Neural cell (in vitro differentiated cells): ENCODE data around the gene RABIF.

ENCODE experiments used
- CTCF ChIP-seq: fragments of 450-650 bp; IDR thresholded peaks from 2 replicates; pipeline ENCODE4 v1.5.1; 2014; ENCODE audit warnings: antibody characterized with exemption, mild to moderate bottlenecking, moderate library complexity; ENCODE audit not compliant: poor library complexity, severe bottlenecking
- SMC3 ChIP-seq: fragments of 450-650 bp; conservative IDR thresholded peaks from 2 replicates; pipeline ENCODE4 v1.6.1; 2014; ENCODE audit warnings: antibody characterized with exemption, mild to moderate bottlenecking, moderate library complexity; ENCODE audit not compliant: poor library complexity
- TAF1 ChIP-seq: IDR thresholded peaks from 2 replicates; pipeline ENCODE4 v1.6.1; 2012; ENCODE audit warnings: low read depth

DNA sequence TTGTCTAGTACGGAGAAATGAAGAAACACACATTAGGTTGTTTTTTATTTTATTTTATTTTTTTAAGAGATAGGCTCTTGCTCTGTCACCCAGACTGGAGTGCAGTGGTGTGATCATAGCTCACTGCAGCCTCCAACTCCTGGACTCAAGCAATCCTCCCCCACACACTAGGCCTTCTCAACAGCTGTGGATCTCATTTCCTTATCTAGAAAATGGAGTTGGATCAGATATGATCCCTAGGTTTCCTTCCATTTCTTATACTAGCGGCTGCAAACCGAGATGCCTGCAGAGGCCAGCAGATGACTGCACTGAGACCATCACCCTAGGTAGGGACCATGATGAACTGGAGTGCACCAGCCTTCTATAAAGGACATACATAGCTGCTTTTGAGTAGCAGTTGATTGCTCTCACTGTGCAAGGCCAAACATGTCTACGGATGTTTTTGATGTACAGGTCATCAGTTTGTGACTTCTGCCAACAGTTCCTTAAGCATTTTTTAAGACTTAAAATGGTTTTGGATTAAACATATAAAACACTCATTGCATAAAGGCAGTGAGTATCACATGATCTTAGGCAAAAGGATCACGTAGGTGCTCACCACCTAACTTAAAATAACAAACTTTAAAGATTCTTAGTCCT lies 49.5 kb upstream of the RABIF start:
- no peak for TF ChIP-seq CTCF
- no peak for TF ChIP-seq SMC3
- no peak for TF ChIP-seq TAF1
